HepG2 (cell line): ENCODE results near the gene C20orf96. TPM values are rescaled to one million over a fixed set of nuclear protein-coding genes. Genes with fewer than 3 reads are reported as not detected.

ENCODE experiments used
- CBX2 ChIP-seq, 2 experiments: fragments of 200-600 bp in 1 of 2; sonication (generic); formaldehyde crosslinking in 1 of 2; IDR thresholded peaks; 2 replicates each; pipeline versions ENCODE4 v1.7.0 to v1.8.1; 2018 to 2022; ENCODE audit warnings: low read depth in 2 of 2, low read length in 1 of 2, mild to moderate bottlenecking in 1 of 2, missing genetic modification reagents in 1 of 2
- FOXA1 ChIP-seq, 2 experiments: fragments of 450-650 bp in 1 of 2; sonication (generic) in 1 of 2; formaldehyde crosslinking in 1 of 2; IDR thresholded peaks; 2 replicates each; pipeline versions ENCODE4 v1.4.0 to v1.6.1; 2016 to 2020; ENCODE audit warnings: missing genetic modification reagents in 1 of 2
- KDM5A ChIP-seq: fragments of 200-600 bp; sonication (generic); IDR thresholded peaks from 2 replicates; pipeline ENCODE4 v1.7.0; 2018; ENCODE audit warnings: antibody characterized with exemption, mild to moderate bottlenecking, low read length, borderline replicate concordance
- MEF2D ChIP-seq: sonication (generic); formaldehyde crosslinking; IDR thresholded peaks from 2 replicates; pipeline ENCODE4 v1.5.1; 2020; ENCODE audit warnings: mild to moderate bottlenecking, missing genetic modification reagents
- RCOR2 ChIP-seq: IDR thresholded peaks from 2 replicates; pipeline ENCODE4 v1.6.1; 2016; ENCODE audit warnings: missing biosample characterization, missing genetic modification reagents
- SNAPC4 ChIP-seq: sonication (generic); formaldehyde crosslinking; IDR thresholded peaks from 2 replicates; pipeline ENCODE4 v1.4.0; 2020; ENCODE audit warnings: mild to moderate bottlenecking, missing genetic modification reagents
- TRIM22 ChIP-seq: fragments of 450-650 bp; IDR thresholded peaks from 2 replicates; pipeline ENCODE4 v1.6.1; 2017
- ZBTB46 ChIP-seq: sonication (generic); formaldehyde crosslinking; IDR thresholded peaks from 2 replicates; pipeline ENCODE4 v1.4.0; 2020; ENCODE audit warnings: mild to moderate bottlenecking, missing genetic modification reagents, borderline replicate concordance
- ZFP62 ChIP-seq: sonication (generic); formaldehyde crosslinking; IDR thresholded peaks from 2 replicates; pipeline ENCODE4 v1.4.0; 2020; ENCODE audit warnings: missing genetic modification reagents
- ZMAT5 ChIP-seq: sonication (generic); formaldehyde crosslinking; IDR thresholded peaks from 2 replicates; pipeline ENCODE4 v1.5.0; 2020; ENCODE audit warnings: mild to moderate bottlenecking, low read depth, missing genetic modification reagents, borderline replicate concordance
- polyA plus RNA-seq, 8 experiments: library from polyadenylated mRNA; depleted of rRNA in 3 of 8; stranded (reverse) in 7 of 8; unstranded in 1 of 8; fragments of >200 nt; fragmentation: Illumina TruSeq in 4 of 8; extraction: Trizol in 4 of 8; gene quantifications; 2 replicates each; pipeline versions ENCODE4 v1.2.1 to v1.2.3, GENCODE V29; 2011 to 2016; ENCODE audit warnings: low read depth in 4 of 8, missing spikeins in 1 of 8, mixed read lengths in 1 of 8; ENCODE audit not compliant: insufficient read depth in 1 of 8
- total RNA-seq, 5 experiments: library from RNA; depleted of rRNA; stranded (reverse); fragments of >200 nt; fragmentation: Illumina TruSeq; extraction: Trizol; gene quantifications; 2 replicates each; pipeline ENCODE4 v1.2.3, GENCODE V29; 2016; ENCODE audit warnings: low read depth in 1 of 5

Gene C20orf96
- total and polyA plus RNA-seq, 2 of the 13 experiments (the other 11 are each of a cell fraction or from before 2014, with no cell fraction given): 3.8 to 20.6 TPM

- peak; percentile 53 for TF ChIP-seq MEF2D (CRISPR knock-in tag)
- no peak for TF ChIP-seq FOXA1 (IDR thresholded peaks at IDR 0.05)
- 0 out of 2 replicates have a peak, but pooled peaks have one; percentile 6 for TF ChIP-seq FOXA1 (CRISPR knock-in tag; IDR thresholded peaks at IDR 0.05)
- no peak for TF ChIP-seq CBX2 (IDR thresholded peaks at IDR 0.05; ENCODE audit: low read depth, low read length)
- no peak for TF ChIP-seq CBX2 (CRISPR knock-in tag; IDR thresholded peaks at IDR 0.05; ENCODE audit: low read depth)
- peak; percentile 42; the same call in 1 of the 2 replicates for TF ChIP-seq SNAPC4 (CRISPR knock-in tag)
- TF ChIP-seq TRIM22: no peak
- TF ChIP-seq RCOR2: peak; percentile 22; the same call in 1 of the 2 replicates
- no peak for TF ChIP-seq ZMAT5 (CRISPR knock-in tag)
- peak; percentile 23 for TF ChIP-seq KDM5A
- TF ChIP-seq ZBTB46 (CRISPR knock-in tag): peak; percentile 81; the same call in 1 of the 2 replicates
- TF ChIP-seq ZFP62: peak; percentile 72; the same call in 1 of the 2 replicates
Measured at GRCh38 chr20:297925-298775, 7.6 kb upstream of the C20orf96 start (continued).
